ENCODE measurements around the gene SALL1.

SALL1 gene

DNA sequence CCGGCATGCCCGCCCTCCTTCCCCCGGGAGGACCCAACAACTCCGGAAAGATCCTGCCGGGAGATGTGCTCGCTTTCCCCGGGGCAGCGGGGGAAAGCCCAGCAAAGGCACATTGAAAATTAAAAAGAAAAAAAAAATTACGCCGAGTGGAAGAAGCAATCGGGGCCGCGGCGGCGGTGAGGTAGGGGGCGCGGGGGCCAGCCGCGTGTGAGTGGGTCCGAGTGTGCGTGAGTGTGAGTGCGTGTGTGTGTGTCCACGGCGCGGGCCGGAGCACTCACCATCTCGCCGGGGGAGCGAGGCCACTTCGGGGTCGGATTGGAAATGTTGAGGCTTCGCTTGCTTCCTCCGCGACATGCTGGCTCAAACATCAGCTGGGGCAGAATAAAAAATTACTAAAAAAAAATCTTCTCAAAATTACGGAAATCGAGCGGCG is at the start of gene SALL1:
Gene SALL1, minus strand, starts transcription at position 383 of the 433 bp plus-strand sequence. Its CDS starts 29 bp downstream, at position 354.
- Mint-ChIP-seq H3K4me1 (peaks cover 5% of the 10 kb centered on the region), H3K27ac (ENCODE audit: low read depth) (no peak within 1 kb of the TSS), H3K27me3 (peaks cover 72% of the 10 kb centered on the region), H3K36me3 (ENCODE audit: insufficient read depth) (no peaks in the 10 kb centered on the region), H3K9me3 (peaks cover 5% of the 10 kb centered on the region), H3K4me3 (no peak within 1 kb of the TSS)
- DNase-seq (ENCODE audit: low spot score in 2 of 2) (no peak), ATAC-seq (replicated peaks; ENCODE audit: extremely low read depth, poor library complexity, severe bottlenecking) (no peak)

DNA sequence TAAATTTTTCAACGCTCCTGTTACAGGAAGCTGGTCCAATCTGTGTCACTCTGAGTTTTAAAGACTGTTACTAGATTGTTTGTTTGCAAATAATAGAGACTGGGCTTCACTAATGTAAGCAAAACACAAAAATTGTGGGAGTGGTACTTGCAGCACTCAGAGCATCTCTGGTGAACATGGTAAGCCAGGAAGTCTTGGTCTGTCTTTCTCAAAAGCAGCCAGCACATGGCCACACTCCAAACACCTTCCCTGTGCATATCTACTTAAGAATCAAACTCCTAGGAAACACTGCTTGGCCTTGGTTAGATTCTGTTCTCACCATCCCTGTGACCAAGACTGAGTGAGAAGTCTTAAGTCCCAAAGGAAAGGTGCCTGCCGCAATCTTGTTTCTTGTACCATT is 49.7 kb upstream of the SALL1 start:
- H3K4me3 Mint-ChIP-seq: no peak overlapping the region
- ATAC-seq (replicated peaks; ENCODE audit: extremely low read depth, poor library complexity, severe bottlenecking) (no peak), DNase-seq (ENCODE audit: low spot score in 2 of 2) (no peak)
- no peaks in the 10 kb centered on the region for H3K27me3 Mint-ChIP-seq
- H3K4me1 Mint-ChIP-seq: no peaks in the 10 kb centered on the region
- peaks cover 11% of the 10 kb centered on the region for H3K9me3 Mint-ChIP-seq
- no peak overlapping the region for H3K27ac Mint-ChIP-seq (ENCODE audit: low read depth)
- no peaks in the 10 kb centered on the region for H3K36me3 Mint-ChIP-seq (ENCODE audit: insufficient read depth)

DNA sequence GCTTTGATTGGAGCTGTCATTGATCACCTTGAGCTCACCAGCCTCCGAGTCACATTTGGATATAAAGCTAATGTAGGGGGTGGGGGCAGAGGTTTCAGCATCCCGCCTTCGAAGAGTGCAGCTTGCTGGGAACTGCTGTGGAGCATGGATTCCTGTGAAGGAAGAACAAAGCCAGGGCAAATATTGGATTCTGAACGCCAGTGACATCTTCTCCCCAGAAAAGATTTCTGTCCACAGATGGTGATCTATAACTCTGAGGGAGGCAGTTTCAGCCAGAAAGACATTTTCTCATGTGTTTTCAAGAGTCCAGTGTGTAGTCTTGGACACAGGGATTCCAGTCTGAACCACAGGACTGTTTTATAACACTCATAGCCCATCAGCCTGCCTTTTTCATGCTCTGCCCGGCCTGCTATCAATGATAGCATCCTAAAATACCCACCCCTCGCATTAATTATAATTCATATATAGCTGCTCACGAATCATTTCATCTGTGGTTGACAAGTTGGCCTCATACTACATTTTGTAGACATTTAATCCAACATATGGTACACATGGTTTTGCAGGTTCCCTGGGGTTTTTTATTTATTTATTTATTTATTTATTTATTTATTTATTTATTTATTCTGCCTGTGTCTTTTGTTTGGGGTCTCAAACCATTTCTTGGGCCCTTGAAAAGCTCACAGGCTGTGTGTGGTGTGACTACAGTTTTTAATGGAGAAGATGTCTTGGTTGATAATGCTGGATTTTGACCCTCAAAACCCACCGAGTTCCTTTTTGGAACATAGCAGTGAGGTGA is 47.1 kb upstream of the SALL1 start:
- DNase-seq (ENCODE audit: low spot score in 2 of 2) (no peak), ATAC-seq (replicated peaks; ENCODE audit: extremely low read depth, poor library complexity, severe bottlenecking) (no peak)
- Mint-ChIP-seq H3K36me3 (ENCODE audit: insufficient read depth) (no peaks in the 10 kb centered on the region), H3K27ac (ENCODE audit: low read depth) (no peak overlapping the region), H3K4me3 (no peak overlapping the region), H3K9me3 (peaks cover 11% of the 10 kb centered on the region), H3K4me1 (no peaks in the 10 kb centered on the region), H3K27me3 (no peaks in the 10 kb centered on the region)

DNA sequence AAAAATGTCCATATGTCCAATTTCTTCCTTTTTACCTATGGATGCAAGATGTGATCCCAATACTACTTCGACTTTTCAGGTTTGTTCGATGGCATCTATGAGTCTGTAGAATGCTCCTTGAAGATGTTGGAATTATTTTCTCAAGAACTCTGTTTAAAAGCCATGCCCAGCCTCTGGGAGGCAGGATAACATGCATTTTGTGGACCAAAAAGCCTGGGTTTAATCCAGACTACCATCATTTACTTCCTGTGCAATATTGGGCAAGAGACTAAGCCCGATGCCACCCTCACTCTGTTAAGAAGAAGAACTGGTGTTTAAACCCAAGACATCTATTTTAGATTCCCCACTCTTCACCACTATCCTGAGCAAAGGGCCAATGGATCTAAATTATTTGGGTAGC is 42.8 kb upstream of the SALL1 start:
- no peaks in the 10 kb centered on the region for H3K27me3 Mint-ChIP-seq
- H3K36me3 Mint-ChIP-seq (ENCODE audit: insufficient read depth): no peaks in the 10 kb centered on the region
- H3K9me3 Mint-ChIP-seq: no peaks in the 10 kb centered on the region
- no peaks in the 10 kb centered on the region for H3K4me1 Mint-ChIP-seq
- no peak overlapping the region for H3K4me3 Mint-ChIP-seq
- no peak overlapping the region for H3K27ac Mint-ChIP-seq (ENCODE audit: low read depth)
- DNase-seq (ENCODE audit: low spot score in 2 of 2): no peak
- ATAC-seq (replicated peaks; ENCODE audit: extremely low read depth, poor library complexity, severe bottlenecking): no peak

DNA sequence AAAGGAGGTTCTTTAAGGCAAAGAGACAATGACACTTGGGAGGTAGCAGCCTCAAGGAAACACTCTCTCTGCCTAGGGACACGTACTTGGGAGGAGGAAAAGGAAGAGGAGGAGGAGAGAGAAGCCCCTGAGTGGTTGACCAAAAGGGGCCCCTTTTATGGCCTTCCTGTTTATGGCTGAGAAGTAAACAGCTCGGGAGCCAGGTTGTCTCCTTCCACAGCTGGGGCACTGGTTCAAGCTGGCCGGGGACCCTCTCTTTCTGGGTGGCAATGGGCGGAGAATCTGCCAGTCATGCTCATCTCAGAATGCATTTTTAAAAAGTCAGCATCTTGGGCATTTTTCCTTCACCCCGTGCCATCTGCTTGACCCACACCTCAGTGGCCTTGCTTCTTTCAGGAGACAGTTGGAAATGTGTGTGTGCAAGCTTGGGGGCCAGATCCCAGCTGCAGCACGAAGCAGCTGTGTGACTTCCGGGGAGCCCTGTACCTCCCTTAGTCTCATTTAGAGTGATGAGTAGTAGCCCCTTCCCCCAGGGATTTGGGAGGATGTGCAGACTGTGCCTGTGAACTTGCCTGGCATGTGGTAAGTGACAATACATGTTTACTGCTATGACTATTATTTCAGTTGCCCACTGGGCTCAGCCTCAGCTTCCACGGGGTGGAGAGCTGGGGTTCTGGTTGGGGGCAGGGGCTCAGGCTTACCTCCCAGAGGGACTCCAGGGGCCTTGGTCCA is 33.8 kb upstream of the SALL1 start:
- DNase-seq (ENCODE audit: low spot score in 2 of 2) (no peak), ATAC-seq (replicated peaks; ENCODE audit: extremely low read depth, poor library complexity, severe bottlenecking) (no peak)
- H3K27me3 Mint-ChIP-seq: no peaks in the 10 kb centered on the region
- H3K9me3 Mint-ChIP-seq: no peaks in the 10 kb centered on the region
- no peaks in the 10 kb centered on the region for H3K4me1 Mint-ChIP-seq
- H3K27ac Mint-ChIP-seq (ENCODE audit: low read depth): no peak overlapping the region
- H3K4me3 Mint-ChIP-seq: no peak overlapping the region
- H3K36me3 Mint-ChIP-seq (ENCODE audit: insufficient read depth): peaks cover 2% of the 10 kb centered on the region

DNA sequence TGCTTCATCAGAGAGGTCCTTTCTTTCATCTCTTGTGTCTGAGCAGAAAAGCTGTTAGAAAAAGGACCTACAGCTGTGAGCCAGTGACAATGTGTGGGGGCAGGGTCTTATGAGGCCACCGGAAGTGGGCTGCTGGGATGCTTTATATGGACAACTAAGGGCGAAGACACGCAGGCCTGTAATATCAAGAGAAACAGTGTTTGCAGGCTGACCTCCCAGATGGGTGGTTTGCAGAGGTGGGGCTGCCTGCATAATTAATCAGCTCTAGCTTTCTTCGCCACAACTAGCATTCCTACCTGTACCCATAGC is 30.4 kb upstream of the SALL1 start:
- Mint-ChIP-seq H3K27me3 (no peaks in the 10 kb centered on the region), H3K36me3 (ENCODE audit: insufficient read depth) (peaks cover 2% of the 10 kb centered on the region), H3K9me3 (no peaks in the 10 kb centered on the region), H3K4me3 (no peak overlapping the region), H3K27ac (ENCODE audit: low read depth) (no peak overlapping the region), H3K4me1 (no peaks in the 10 kb centered on the region)
- ATAC-seq (replicated peaks; ENCODE audit: extremely low read depth, poor library complexity, severe bottlenecking) (no peak), DNase-seq (ENCODE audit: low spot score in 2 of 2) (no peak)

DNA sequence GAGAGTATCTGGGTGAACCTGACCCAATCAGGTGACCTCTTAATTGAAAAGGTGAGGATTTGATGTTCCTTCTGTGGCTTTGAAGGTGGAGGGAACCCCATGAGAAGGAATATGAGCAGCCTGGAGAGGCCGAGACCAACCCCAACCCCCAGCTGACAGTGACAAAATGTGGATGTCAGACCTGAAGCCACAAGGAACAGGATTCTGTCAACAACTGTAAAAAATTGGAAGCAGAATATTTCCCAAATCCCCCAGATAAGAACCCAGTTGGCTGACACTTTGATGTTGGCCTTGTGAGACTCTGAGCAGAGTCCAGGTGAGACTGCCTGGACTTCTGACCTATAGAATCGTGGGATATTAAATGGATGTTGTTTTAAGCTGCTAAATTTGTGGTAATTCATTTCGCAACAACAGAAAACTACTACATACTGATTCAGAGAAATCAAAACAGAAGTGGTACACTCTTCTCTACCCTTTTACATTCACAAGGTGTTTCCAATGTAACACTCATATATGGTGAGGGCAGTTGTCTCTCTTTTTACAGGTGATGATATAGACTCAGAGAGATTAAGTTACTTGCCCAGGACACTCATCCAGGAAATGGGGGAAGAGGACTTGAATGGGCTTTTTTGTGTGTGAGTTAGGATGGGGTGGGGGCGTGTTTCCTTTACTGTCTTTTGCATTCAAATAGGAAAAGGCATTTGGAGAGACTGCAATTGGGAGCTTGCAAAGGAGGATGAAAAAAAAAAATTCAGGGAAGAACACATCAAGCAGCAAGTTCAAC is 29.8 kb upstream of the SALL1 start:
- H3K4me1 Mint-ChIP-seq: no peaks in the 10 kb centered on the region
- no peak overlapping the region for H3K27ac Mint-ChIP-seq (ENCODE audit: low read depth)
- H3K9me3 Mint-ChIP-seq: no peaks in the 10 kb centered on the region
- ATAC-seq (replicated peaks; ENCODE audit: extremely low read depth, poor library complexity, severe bottlenecking): no peak
- peaks cover 2% of the 10 kb centered on the region for H3K36me3 Mint-ChIP-seq (ENCODE audit: insufficient read depth)
- DNase-seq (ENCODE audit: low spot score in 2 of 2): no peak
- H3K4me3 Mint-ChIP-seq: no peak overlapping the region
- no peaks in the 10 kb centered on the region for H3K27me3 Mint-ChIP-seq

DNA sequence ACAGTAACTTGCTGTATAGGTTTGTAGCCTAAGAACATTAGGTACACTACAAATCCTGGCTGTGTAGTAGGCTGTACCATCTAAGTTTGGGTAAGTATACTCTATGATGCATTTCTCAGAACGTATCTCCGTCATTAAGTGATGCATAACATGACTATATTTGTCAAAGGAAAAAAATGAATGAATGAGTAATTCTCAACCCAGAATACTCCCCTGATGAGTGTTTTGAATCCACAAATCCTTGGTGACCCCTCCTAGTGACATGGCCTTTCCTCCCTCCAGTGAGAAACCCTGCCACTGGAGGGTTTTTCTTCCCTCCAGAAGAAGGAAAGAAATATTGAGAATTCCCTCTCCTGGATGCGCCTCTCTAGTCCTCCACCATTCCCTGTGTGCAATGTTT is 24.0 kb upstream of the SALL1 start:
- H3K27ac Mint-ChIP-seq (ENCODE audit: low read depth): no peak overlapping the region
- no peaks in the 10 kb centered on the region for H3K9me3 Mint-ChIP-seq
- DNase-seq (ENCODE audit: low spot score in 2 of 2): no peak
- no peak for ATAC-seq (replicated peaks; ENCODE audit: extremely low read depth, poor library complexity, severe bottlenecking)
- no peaks in the 10 kb centered on the region for H3K27me3 Mint-ChIP-seq
- H3K4me3 Mint-ChIP-seq: no peak overlapping the region
- H3K36me3 Mint-ChIP-seq (ENCODE audit: insufficient read depth): no peaks in the 10 kb centered on the region
- H3K4me1 Mint-ChIP-seq: no peaks in the 10 kb centered on the region

DNA sequence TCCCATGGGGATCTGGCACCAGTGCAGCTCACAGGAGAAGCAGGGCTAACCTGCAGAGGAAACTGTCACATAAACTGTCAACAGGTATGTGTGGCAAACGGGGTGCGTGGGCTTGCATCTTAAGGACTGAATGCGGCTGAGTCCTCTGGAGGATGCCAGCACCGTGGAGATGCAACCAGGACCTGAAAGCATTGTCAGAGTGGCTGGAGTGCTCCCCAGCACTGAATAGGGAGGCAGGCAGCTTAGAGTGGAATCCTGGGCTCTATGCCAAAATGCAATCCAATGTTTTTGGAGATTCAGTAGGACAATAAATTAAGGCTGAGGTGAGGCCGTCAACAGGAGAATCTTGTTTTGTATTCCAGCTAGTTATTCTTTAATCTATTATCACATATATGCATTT is 21.3 kb upstream of the SALL1 start:
- no peaks in the 10 kb centered on the region for H3K36me3 Mint-ChIP-seq (ENCODE audit: insufficient read depth)
- H3K4me3 Mint-ChIP-seq: no peak overlapping the region
- ATAC-seq (replicated peaks; ENCODE audit: extremely low read depth, poor library complexity, severe bottlenecking): no peak
- no peaks in the 10 kb centered on the region for H3K27me3 Mint-ChIP-seq
- H3K27ac Mint-ChIP-seq (ENCODE audit: low read depth): no peak overlapping the region
- DNase-seq (ENCODE audit: low spot score in 2 of 2): no peak
- H3K9me3 Mint-ChIP-seq: no peaks in the 10 kb centered on the region
- H3K4me1 Mint-ChIP-seq: no peaks in the 10 kb centered on the region

DNA sequence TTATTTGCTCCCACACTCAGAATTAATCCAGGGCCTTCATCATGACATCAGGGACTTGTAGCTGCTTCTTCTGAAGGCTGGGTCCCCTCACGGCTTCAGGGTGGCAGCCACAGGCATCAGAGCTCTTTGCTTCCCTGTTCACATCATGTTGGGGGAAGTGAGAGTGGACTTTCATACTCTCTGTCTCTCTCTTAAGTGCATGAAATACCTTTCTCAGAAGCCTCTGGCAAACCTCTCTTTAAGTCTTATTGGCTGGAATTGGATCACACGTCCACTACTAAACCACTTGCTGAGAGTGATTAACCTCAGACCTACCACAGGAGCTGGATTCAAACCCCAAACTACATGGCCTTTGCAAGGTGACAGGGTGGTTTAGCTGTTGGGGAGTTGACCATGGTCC is 17.7 kb upstream of the SALL1 start:
- no peak overlapping the region for H3K4me3 Mint-ChIP-seq
- no peak for DNase-seq (ENCODE audit: low spot score in 2 of 2)
- no peak for ATAC-seq (replicated peaks; ENCODE audit: extremely low read depth, poor library complexity, severe bottlenecking)
- no peak overlapping the region for H3K27ac Mint-ChIP-seq (ENCODE audit: low read depth)
- H3K9me3 Mint-ChIP-seq: no peaks in the 10 kb centered on the region
- H3K36me3 Mint-ChIP-seq (ENCODE audit: insufficient read depth): no peaks in the 10 kb centered on the region
- H3K27me3 Mint-ChIP-seq: no peaks in the 10 kb centered on the region
- no peaks in the 10 kb centered on the region for H3K4me1 Mint-ChIP-seq

DNA sequence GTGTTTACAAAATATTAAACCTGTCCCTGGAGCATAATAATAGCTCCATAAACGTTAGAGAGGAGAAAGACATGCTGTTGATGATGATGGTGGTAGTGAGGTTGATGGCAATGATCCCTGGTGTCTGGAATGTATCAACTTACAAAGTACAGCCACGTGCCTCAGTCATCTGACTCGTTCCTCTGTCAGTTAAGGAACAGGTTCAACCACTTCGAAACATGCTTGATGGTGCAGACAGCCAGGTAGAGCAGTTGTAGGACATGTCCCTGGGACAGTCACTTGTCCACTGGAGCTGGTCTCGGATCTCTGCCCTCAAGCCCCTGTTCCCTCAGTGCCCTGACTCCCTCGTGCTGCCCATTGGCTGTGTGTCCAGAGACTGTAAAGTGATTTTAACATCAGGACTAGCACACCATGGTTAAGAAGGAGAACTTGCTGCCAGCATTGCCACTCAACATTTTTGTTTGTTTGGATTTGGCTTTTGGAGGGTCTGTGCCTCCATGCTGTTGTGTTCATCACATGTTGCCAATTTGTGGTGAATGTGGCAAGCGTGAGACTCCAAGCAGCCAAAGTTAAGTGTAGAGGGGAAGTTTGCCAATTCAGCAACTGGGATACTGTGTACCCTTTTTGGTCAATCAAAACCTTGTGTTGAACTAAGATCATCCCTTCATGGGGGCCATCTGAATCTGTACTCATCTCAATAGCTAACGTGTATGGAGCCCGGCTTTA is 16.3 kb upstream of the SALL1 start:
- Mint-ChIP-seq H3K4me3 (no peak overlapping the region), H3K4me1 (no peaks in the 10 kb centered on the region), H3K36me3 (ENCODE audit: insufficient read depth) (no peaks in the 10 kb centered on the region), H3K9me3 (no peaks in the 10 kb centered on the region), H3K27ac (ENCODE audit: low read depth) (no peak overlapping the region), H3K27me3 (no peaks in the 10 kb centered on the region)
- no peak for ATAC-seq (replicated peaks; ENCODE audit: extremely low read depth, poor library complexity, severe bottlenecking)
- DNase-seq (ENCODE audit: low spot score in 2 of 2): no peak

DNA sequence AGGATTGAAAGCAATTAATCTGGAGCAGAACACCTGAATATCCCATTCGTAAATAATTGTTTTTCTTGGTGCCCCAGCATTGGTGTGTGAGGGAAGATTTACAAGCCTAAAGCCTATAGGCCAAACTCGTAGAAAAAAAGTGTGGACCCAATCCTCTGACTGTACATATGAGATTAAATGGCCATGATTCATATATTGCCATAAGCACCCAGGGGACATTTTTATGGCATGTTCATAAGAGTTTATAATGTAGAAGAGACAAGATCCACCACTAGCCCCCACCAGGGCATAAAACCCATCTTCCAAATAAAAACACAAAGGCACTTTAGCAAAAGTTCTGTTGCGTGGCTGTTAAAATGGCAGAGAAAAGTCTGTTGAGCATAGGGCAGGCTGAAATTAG is 15.5 kb upstream of the SALL1 start:
- DNase-seq (ENCODE audit: low spot score in 2 of 2): no peak
- no peaks in the 10 kb centered on the region for H3K27me3 Mint-ChIP-seq
- H3K9me3 Mint-ChIP-seq: no peaks in the 10 kb centered on the region
- H3K36me3 Mint-ChIP-seq (ENCODE audit: insufficient read depth): no peaks in the 10 kb centered on the region
- ATAC-seq (replicated peaks; ENCODE audit: extremely low read depth, poor library complexity, severe bottlenecking): no peak
- H3K4me3 Mint-ChIP-seq: no peak overlapping the region
- H3K4me1 Mint-ChIP-seq: no peaks in the 10 kb centered on the region
- H3K27ac Mint-ChIP-seq (ENCODE audit: low read depth): no peak overlapping the region

Data from central memory CD8-positive, alpha-beta T cell (primary cell).